ENCODE data around the gene CD180. TPM values are rescaled to one million over a fixed set of nuclear protein-coding genes. Genes with fewer than 3 reads are reported as not detected.
A peak's percentile ranks its signal among the peaks of the same experiment; 100 is the strongest.
"Not testable (repeated sequence)": the region's sequence is repeated elsewhere in the genome, so short reads cannot be mapped to it uniquely, and the experiment has no call there.

CD180 gene
- total RNA-seq, 2 donors from 2014 or later = 0.08 to 0.80 TPM

DNA sequence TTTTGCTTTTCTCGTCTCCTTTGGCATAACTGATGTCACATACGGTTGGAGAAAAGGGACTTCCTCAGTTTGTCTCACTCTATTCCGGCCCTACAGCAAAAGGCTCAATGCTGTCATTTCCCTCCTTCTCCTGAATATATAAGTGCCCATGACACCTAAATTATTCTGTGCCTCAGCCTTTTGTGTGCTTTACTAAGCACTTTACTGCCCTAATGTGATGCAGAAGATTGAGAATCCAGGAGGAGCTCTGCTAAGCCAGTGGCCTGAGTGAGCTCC is 7.6 kb downstream of the CD180 start:
- H3K4me1 Mint-ChIP-seq = peaks cover 49% of the 10 kb centered on the region
- no peaks in the 10 kb centered on the region for H3K27me3 Mint-ChIP-seq
- H3K9me3 Mint-ChIP-seq = peaks cover 3% of the 10 kb centered on the region
- no peaks in the 10 kb centered on the region for H3K36me3 Mint-ChIP-seq (ENCODE audit: low read depth)
- H3K4me3 Mint-ChIP-seq = peak overlapping the region; percentile 71
- ATAC-seq (replicated peaks) = peak; percentile 57
- H3K27ac Mint-ChIP-seq = peak overlapping the region; percentile 68

GRCh38 chr5:67188274-67189078 is 8.1 kb downstream of the CD180 start:
- ATAC-seq (replicated peaks) = peak; percentile 78
- Mint-ChIP-seq H3K4me1 (peaks cover 49% of the 10 kb centered on the region), H3K27me3 (no peaks in the 10 kb centered on the region), H3K36me3 (ENCODE audit: low read depth) (no peaks in the 10 kb centered on the region), H3K27ac (peak overlapping the region; percentile 68), H3K4me3 (peak overlapping the region; percentile 71), H3K9me3 (peaks cover 3% of the 10 kb centered on the region)

GRCh38 chr5:67187006-67187715 is 9.4 kb downstream of the CD180 start:
- peak overlapping the region; percentile 68 for H3K27ac Mint-ChIP-seq
- no peak for ATAC-seq (replicated peaks)
- H3K4me1 Mint-ChIP-seq = peaks cover 49% of the 10 kb centered on the region
- H3K9me3 Mint-ChIP-seq = peaks cover 3% of the 10 kb centered on the region
- H3K4me3 Mint-ChIP-seq = peak overlapping the region; percentile 71
- H3K27me3 Mint-ChIP-seq = no peaks in the 10 kb centered on the region
- no peaks in the 10 kb centered on the region for H3K36me3 Mint-ChIP-seq (ENCODE audit: low read depth)

- Mint-ChIP-seq H3K36me3 (ENCODE audit: low read depth) (no peaks in the 10 kb centered on the region), H3K9me3 (peaks cover 3% of the 10 kb centered on the region), H3K4me1 (peaks cover 36% of the 10 kb centered on the region), H3K27ac (no peak overlapping the region), H3K27me3 (no peaks in the 10 kb centered on the region), H3K4me3 (no peak overlapping the region)
- no peak for ATAC-seq (replicated peaks)
Observed at GRCh38 chr5:67183859-67184258, 12.7 kb downstream of the CD180 start.

GRCh38 chr5:67182301-67182790 is 14.3 kb downstream of the CD180 start:
- peaks cover 6% of the 10 kb centered on the region for H3K9me3 Mint-ChIP-seq
- H3K4me1 Mint-ChIP-seq = peaks cover 32% of the 10 kb centered on the region
- H3K27ac Mint-ChIP-seq = no peak overlapping the region
- no peaks in the 10 kb centered on the region for H3K36me3 Mint-ChIP-seq (ENCODE audit: low read depth)
- H3K4me3 Mint-ChIP-seq = peak overlapping the region; percentile 18
- H3K27me3 Mint-ChIP-seq = no peaks in the 10 kb centered on the region
- peak; percentile 67 for ATAC-seq (replicated peaks)

DNA sequence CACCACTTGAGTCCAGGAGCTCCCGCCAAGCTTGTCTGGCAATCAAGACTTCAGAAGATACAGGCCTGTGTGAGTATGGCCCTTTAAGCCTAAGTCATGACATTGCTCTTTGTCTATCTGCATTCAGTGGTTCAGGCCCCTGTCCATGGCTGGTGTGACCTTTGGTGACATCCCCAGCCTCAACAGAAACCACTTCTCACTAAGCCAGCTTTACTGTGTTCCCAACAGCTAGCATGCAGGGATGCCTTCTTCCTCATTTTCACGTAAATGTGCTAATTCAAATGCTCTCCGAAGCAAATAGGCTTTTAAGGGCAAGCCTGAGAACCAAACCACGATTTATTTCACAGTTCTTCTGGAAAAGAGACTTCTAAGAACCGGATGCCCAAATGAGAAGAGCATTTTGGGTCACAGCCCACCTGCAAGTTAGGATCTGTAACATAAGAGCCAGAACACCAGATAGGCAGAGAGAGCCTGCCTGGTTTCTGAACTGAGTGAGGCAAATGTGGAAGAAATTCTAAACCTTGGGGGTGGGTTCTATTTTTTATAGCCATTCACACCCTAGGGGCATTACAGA is 14.9 kb downstream of the CD180 start:
- Mint-ChIP-seq H3K4me1 (peaks cover 28% of the 10 kb centered on the region), H3K27ac (peak overlapping the region; percentile 10), H3K27me3 (no peaks in the 10 kb centered on the region), H3K36me3 (ENCODE audit: low read depth) (no peaks in the 10 kb centered on the region), H3K9me3 (peaks cover 12% of the 10 kb centered on the region), H3K4me3 (peak overlapping the region; percentile 16)
- ATAC-seq (replicated peaks) = peak; percentile 19

- peaks cover 18% of the 10 kb centered on the region for H3K4me1 Mint-ChIP-seq
- peaks cover 16% of the 10 kb centered on the region for H3K9me3 Mint-ChIP-seq
- H3K36me3 Mint-ChIP-seq (ENCODE audit: low read depth) = no peaks in the 10 kb centered on the region
Observed at GRCh38 chr5:67179697-67180361, 16.8 kb downstream of the CD180 start.

GRCh38 chr5:67178966-67179365 is 17.6 kb downstream of the CD180 start:
- H3K27ac Mint-ChIP-seq = no peak overlapping the region
- no peak overlapping the region for H3K4me3 Mint-ChIP-seq
- no peaks in the 10 kb centered on the region for H3K36me3 Mint-ChIP-seq (ENCODE audit: low read depth)
- no peak for ATAC-seq (replicated peaks)
- H3K4me1 Mint-ChIP-seq = peaks cover 18% of the 10 kb centered on the region
- no peaks in the 10 kb centered on the region for H3K27me3 Mint-ChIP-seq
- peaks cover 16% of the 10 kb centered on the region for H3K9me3 Mint-ChIP-seq

More at GRCh38 chr5:67179697-67180361, 16.8 kb downstream of the CD180 start:
- no peak for ATAC-seq (replicated peaks)
- Mint-ChIP-seq H3K27me3 (no peaks in the 10 kb centered on the region), H3K27ac (peak overlapping the region; percentile 68), H3K4me3 (no peak overlapping the region)

DNA sequence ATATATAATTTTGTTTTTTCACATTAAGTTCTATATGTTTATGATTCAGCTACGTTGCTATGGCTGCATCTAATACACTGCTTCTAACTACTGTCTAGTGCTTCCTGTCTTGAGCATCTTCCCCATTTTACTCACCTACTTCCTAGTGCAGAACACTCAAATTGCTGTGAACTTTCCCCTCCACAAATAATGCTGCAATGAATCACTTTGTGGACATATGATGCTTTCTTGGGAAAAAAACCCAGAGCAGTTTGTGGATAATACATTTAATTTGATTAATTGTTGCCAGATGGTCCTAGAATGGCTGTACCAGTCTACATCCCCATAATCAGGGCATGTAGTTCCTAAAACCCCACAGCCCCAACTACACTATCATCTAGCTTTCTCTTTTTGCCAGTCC is 18.5 kb downstream of the CD180 start:
- no peak overlapping the region for H3K4me3 Mint-ChIP-seq
- H3K9me3 Mint-ChIP-seq = peaks cover 16% of the 10 kb centered on the region
- ATAC-seq (replicated peaks) = peak; percentile 60
- peak overlapping the region; percentile 31 for H3K27ac Mint-ChIP-seq
- peaks cover 18% of the 10 kb centered on the region for H3K4me1 Mint-ChIP-seq
- H3K36me3 Mint-ChIP-seq (ENCODE audit: low read depth) = no peaks in the 10 kb centered on the region
- H3K27me3 Mint-ChIP-seq = no peaks in the 10 kb centered on the region

GRCh38 chr5:67176936-67177335 is 19.7 kb downstream of the CD180 start:
- Mint-ChIP-seq H3K27me3 (no peaks in the 10 kb centered on the region), H3K27ac (no peak overlapping the region), H3K9me3 (peaks cover 16% of the 10 kb centered on the region), H3K4me3 (no peak overlapping the region), H3K36me3 (ENCODE audit: low read depth) (no peaks in the 10 kb centered on the region), H3K4me1 (peaks cover 18% of the 10 kb centered on the region)
- no peak for ATAC-seq (replicated peaks)

GRCh38 chr5:67173959-67174358 is 22.6 kb downstream of the CD180 start:
- peak; percentile 88 for ATAC-seq (replicated peaks)
- peaks cover 16% of the 10 kb centered on the region for H3K9me3 Mint-ChIP-seq

GRCh38 chr5:67173351-67173750 is 23.2 kb downstream of the CD180 start:
- ATAC-seq (replicated peaks); H3K4me3 Mint-ChIP-seq; H3K27me3 Mint-ChIP-seq; H3K27ac Mint-ChIP-seq: not testable (repeated sequence)
- H3K4me1 Mint-ChIP-seq = peaks cover 12% of the 10 kb centered on the region
- peaks cover 16% of the 10 kb centered on the region for H3K9me3 Mint-ChIP-seq
- peaks cover 12% of the 10 kb centered on the region for H3K36me3 Mint-ChIP-seq (ENCODE audit: low read depth)

More at GRCh38 chr5:67173959-67174358, 22.6 kb downstream of the CD180 start:
- Mint-ChIP-seq H3K27ac (no peak overlapping the region), H3K36me3 (ENCODE audit: low read depth) (peaks cover 6% of the 10 kb centered on the region), H3K27me3 (no peaks in the 10 kb centered on the region), H3K4me3 (no peak overlapping the region), H3K4me1 (peaks cover 13% of the 10 kb centered on the region)

- Mint-ChIP-seq H3K4me3 (no peak overlapping the region), H3K9me3 (peaks cover 3% of the 10 kb centered on the region), H3K27ac (no peak overlapping the region), H3K27me3 (no peaks in the 10 kb centered on the region), H3K36me3 (ENCODE audit: low read depth) (peaks cover 37% of the 10 kb centered on the region), H3K4me1 (peaks cover 16% of the 10 kb centered on the region)
- no peak for ATAC-seq (replicated peaks)
Observed at GRCh38 chr5:67170767-67171166, 25.8 kb downstream of the CD180 start.

DNA sequence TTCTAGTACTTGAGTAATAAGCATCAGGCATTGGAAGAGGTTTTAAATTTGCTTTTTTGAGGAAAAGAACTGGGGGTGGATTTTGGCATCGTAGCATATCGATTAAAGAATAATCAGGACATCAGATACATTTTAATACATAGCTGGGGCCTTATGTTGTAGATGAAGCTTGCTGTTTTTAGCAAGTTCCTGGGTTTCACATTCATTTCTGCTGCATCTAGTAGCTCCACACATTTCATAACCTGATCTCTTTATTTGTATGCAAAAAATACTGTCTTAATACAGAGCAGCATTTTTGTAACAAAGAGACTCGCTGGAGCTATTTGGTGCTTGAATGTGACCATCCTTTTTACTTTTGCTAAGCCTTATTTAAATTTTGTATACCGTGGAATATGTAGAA is 28.5 kb downstream of the CD180 start:
- H3K27me3 Mint-ChIP-seq = no peaks in the 10 kb centered on the region
- H3K4me1 Mint-ChIP-seq = peaks cover 22% of the 10 kb centered on the region
- no peaks in the 10 kb centered on the region for H3K9me3 Mint-ChIP-seq
- peak overlapping the region; percentile 91 for H3K4me3 Mint-ChIP-seq
- H3K27ac Mint-ChIP-seq = peak overlapping the region; percentile 96
- peaks cover 64% of the 10 kb centered on the region for H3K36me3 Mint-ChIP-seq (ENCODE audit: low read depth)
- no peak for ATAC-seq (replicated peaks)
